AG04450 (cell line): ENCODE data around the gene RNGTT. TPM values are rescaled to one million over a fixed set of nuclear protein-coding genes. Genes with fewer than 3 reads are reported as not detected.
"Not testable (repeated sequence)": the region's sequence is repeated elsewhere in the genome, so short reads cannot be mapped to it uniquely, and the experiment has no call there.

Experiments used
- CTCF ChIA-PET: fragments of 300-600, 350-600 bp; formaldehyde crosslinking; extraction: SDS; loops from one replicate; lab custom pipeline; 2022; ENCODE audit warnings: antibody characterized with exemption, inconsistent platforms; lab: Charles Lee
- POLR2A ChIA-PET: fragments of 350-600 bp; formaldehyde crosslinking; extraction: SDS; loops from one replicate; lab custom pipeline; 2021; ENCODE audit warnings: antibody characterized with exemption, inconsistent platforms; lab: Yijun Ruan, JAX
- DNase-seq: peaks from one replicate; pipeline ENCODE4 v3.0.0-alpha.2; 2011; ENCODE audit warnings: low read depth, low spot score
- H3K27ac ChIP-seq: one replicate; pipeline ENCODE4 v1.5.1; 2012; ENCODE audit warnings: low read depth, low read length, control low read depth
- H3K27me3 ChIP-seq: one replicate; pipeline ENCODE4 v1.6.0; 2012; ENCODE audit warnings: low read length; ENCODE audit not compliant: control insufficient read depth, insufficient read depth
- H3K4me3 ChIP-seq: 2 replicates; pipeline ENCODE4 v1.5.1; 2011; ENCODE audit warnings: mild to moderate bottlenecking, low read depth, low read length, control low read depth
- H3K9me3 ChIP-seq: 2 replicates; pipeline ENCODE4 v1.5.1; 2012; ENCODE audit warnings: low read length; ENCODE audit not compliant: control insufficient read depth, insufficient read depth
- CTCF ChIP-seq: IDR thresholded peaks from 2 replicates; pipeline ENCODE4 v1.5.1; 2011; ENCODE audit warnings: low read depth, low read length, control low read depth, inconsistent platforms
- polyA plus RNA-seq: library from polyadenylated mRNA; depleted of rRNA; stranded (reverse); fragments of >200 nt; gene quantifications from 2 replicates; pipeline ENCODE4 v1.2.3, GENCODE V29; 2011

Gene RNGTT
- polyA plus RNA-seq, 1 experiment = 11.2 TPM

- CTCF ChIA-PET = interaction anchor here (0.7 to 1.3 kb wide), 2 partner anchors 23 to 58 kb away, joined by 4 read pairs; no protein-coding TSS in a partner anchor
- no peaks in the 10 kb centered on the region for H3K27me3 ChIP-seq
- H3K4me3 ChIP-seq = no peak overlapping the region
- no peak for DNase-seq
- H3K27ac ChIP-seq = no peak overlapping the region
- TF ChIP-seq CTCF = no peak
- POLR2A ChIA-PET = no interaction called here
- peaks cover 3% of the 10 kb centered on the region; the same call in 1 of the 2 replicates for H3K9me3 ChIP-seq
Observed at GRCh38 chr6:88804701-88805100, 158.7 kb downstream of the RNGTT start.

- no peak overlapping the region for H3K4me3 ChIP-seq
- H3K27me3 ChIP-seq = no peaks in the 10 kb centered on the region
- no peak for TF ChIP-seq CTCF
- CTCF ChIA-PET = interaction anchor here (1.2 to 2.1 kb wide), 3 partner anchors 8 to 86 kb away, joined by 3 to 6 read pairs (median 6); no protein-coding TSS in a partner anchor
- H3K27ac ChIP-seq = no peak overlapping the region
- DNase-seq = no peak
- no peaks in the 10 kb centered on the region for H3K9me3 ChIP-seq
- POLR2A ChIA-PET = no interaction called here
Observed at GRCh38 chr6:88785478-88785877, 177.9 kb downstream of the RNGTT start.

- no peaks in the 10 kb centered on the region; the same call in 1 of the 2 replicates for H3K9me3 ChIP-seq
- ChIA-PET POLR2A (no interaction called here), CTCF (interaction anchor here (0.6 to 3.5 kb wide), 44 partner anchors 8 to 1401 kb away, joined by 3 to 30 read pairs (median 4); no protein-coding TSS in a partner anchor)
- DNase-seq = peak; percentile 46
- peak; percentile 91 for TF ChIP-seq CTCF
- no peak overlapping the region for H3K4me3 ChIP-seq
- H3K27ac ChIP-seq = no peak overlapping the region
- H3K27me3 ChIP-seq = no peaks in the 10 kb centered on the region
Observed at GRCh38 chr6:88780714-88781389, 182.6 kb downstream of the RNGTT start.

- Histone ChIP-seq H3K27me3 (no peaks in the 10 kb centered on the region), H3K9me3 (no peaks in the 10 kb centered on the region; the same call in 1 of the 2 replicates), H3K27ac (no peak overlapping the region), H3K4me3 (no peak overlapping the region)
- CTCF ChIA-PET = interaction anchor here (0.6 to 0.8 kb wide), 2 partner anchors 18 to 95 kb away, joined by 3 to 4 read pairs; no protein-coding TSS in a partner anchor
- no peak for TF ChIP-seq CTCF
- no peak for DNase-seq
- POLR2A ChIA-PET = no interaction called here
Observed at GRCh38 chr6:88775866-88776571, 187.4 kb downstream of the RNGTT start.

GRCh38 chr6:88768114-88768513 lies 195.3 kb downstream of the RNGTT start:
- H3K27ac ChIP-seq, CTCF ChIA-PET, POLR2A ChIA-PET, H3K27me3 ChIP-seq, H3K9me3 ChIP-seq, DNase-seq, H3K4me3 ChIP-seq: not testable (repeated sequence)
